T47D (cell line): Measurements from ENCODE around the gene CHMP1A.
A peak's percentile ranks its signal among the peaks of the same experiment; 100 is the strongest.

Experiments used
- DNase-seq, 2 experiments: peaks; one replicate each; pipeline versions ENCODE4 v3.0.0 to v3.0.0-alpha.2; 2011 to 2012; ENCODE audit warnings: low read depth in 1 of 2, low spot score in 1 of 2
- JUND ChIP-seq: IDR thresholded peaks from 2 replicates; pipeline ENCODE4 v1.6.1; 2012; ENCODE audit warnings: low read depth
- in situ Hi-C: cut with HindIII; loops from 2 replicates; pipeline ENCODE4 v1.10.0; 2016; ENCODE audit warnings: low sequenced_read_pairs, low pct_unique_long_range_greater_than_20kb

Gene CHMP1A

DNA sequence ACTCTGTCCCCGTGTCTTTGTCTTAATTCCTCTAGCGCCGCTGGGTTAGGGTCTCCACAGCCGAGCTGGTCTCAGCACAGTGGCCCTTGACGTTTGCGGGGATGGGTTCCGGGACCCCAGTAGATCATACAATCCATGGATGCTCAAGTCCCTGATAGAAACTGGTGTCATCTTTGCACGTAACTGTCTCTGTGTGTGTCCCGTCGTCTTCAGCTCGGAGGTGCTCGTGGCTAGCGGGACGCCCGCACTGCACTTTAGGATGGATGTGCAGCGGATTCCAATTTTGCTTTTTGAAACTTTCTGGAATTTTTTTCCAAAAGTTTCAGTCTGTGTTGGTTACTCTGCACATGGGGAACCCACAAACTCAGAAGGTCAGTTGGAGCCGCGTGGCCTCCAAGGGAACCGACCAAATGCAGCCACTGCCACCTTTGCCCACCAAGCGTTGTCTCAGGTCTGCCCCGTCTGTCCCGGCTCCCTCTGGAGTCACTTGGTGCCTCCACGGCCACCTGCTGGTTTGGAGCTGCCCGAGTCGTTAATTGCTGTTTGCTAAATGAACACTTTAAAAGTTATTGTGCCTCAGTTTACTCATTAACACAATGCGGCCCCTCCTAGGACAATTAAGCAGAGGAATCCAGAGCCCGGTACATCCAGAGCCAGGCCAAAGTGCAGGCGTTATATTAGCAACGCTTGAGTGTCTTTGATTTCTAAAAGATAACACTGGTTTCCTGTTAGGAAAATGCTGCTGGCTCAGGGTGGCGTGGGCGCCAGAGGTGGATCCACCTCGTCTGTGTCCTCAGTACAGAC, 49.4 kb downstream of the CHMP1A start:
- DNase-seq: no peak
- in situ Hi-C loops: no loop called here
- no peak for TF ChIP-seq JUND

GRCh38 chr16:89607453-89607852, 50.1 kb downstream of the CHMP1A start:
- TF ChIP-seq JUND: no peak
- no peak for DNase-seq
- in situ Hi-C loops: no loop called here

DNA sequence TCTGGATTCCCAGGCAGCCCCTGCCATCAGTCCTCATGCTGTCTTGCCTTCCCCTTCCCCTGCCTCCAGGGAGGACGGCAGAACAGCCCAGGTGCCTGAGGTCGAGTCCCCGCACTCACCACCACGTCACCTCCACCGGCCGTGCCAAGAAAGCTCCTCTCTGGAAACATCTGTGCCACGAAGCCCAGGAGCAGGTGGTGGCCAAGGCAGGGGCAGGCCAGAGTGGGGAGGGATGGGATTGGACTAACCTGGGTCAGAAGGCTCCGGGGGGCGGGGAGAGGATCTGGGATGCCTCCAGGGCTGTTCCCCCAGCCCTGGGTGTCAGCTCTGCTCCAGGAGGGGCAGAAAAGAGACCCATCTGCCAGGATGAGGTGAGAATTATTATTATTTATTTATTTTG, 51.5 kb downstream of the CHMP1A start:
- DNase-seq: no peak
- in situ Hi-C loops: no loop called here
- no peak for TF ChIP-seq JUND

- TF ChIP-seq JUND: no peak
- DNase-seq: no peak
- in situ Hi-C loops: no loop called here
These were observed 52.1 kb downstream of the CHMP1A start for GRCh38 chr16:89605186-89605970.

GRCh38 chr16:89604764-89605163, 52.7 kb downstream of the CHMP1A start:
- no peak for TF ChIP-seq JUND
- in situ Hi-C loops: no loop called here
- DNase-seq: no peak

DNA sequence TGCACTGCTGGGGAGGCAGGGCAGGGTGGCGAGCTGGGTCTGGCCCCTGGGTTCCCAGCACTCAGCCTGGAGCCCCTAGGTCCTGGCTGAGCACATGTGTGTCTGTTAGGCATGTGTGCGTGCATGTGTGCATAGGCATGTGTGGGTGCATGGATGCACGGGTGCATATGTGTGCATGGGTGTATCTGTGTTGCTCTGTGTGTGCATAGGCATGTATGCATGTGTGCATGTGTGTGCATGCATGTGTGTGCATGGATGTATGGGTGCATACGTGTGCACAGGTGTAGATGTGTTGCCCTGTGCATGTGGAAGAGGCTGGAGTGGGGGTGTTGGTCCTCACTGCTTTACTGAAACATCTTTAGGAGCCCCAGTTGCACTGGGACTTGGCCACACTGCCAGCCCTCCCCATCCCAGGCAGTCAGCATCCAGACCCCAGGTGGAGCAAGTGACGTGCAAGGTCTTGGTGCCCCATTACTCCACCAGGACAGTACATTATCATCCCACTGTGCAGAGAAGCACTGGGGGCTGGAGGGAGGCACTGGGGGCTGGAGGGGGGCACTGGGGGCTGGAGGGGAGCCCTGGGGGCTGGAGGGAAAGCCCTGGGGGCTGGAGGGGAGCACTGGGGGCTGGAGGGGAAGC, 54.4 kb downstream of the CHMP1A start:
- no peak for DNase-seq
- in situ Hi-C loops: no loop called here
- no peak for TF ChIP-seq JUND

DNA sequence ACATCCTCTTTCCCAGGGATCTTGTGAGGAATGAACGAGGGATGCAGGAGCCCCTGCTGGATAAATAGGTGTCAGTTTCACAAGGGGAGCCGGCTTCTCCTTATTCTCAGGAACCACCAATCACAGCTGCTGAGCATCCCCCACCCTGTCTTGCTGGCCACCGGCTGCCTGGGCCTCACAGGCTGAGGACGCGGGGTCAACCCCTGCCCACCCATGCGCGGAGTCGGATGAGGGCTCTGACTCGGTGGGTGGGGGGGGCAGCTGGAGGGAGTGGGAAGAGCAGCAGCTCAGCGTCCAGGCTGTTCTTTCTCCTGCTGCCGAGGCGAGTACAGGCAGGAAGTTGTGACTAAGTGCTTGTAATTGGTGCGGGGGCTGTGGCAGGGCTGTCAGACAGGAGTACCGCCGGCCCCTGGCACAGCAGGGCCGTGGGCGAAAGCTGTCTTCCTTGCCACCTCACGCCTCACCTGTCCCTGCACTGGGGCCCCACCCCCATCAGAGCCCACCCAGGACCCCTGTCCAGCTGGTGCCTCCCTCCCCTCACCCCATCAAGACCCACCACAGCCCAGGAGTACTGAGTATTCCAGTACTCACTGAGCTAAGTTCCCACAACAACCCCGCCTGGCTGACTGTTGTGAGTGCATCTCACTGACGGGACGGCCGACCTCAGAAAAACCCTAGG, 55.1 kb downstream of the CHMP1A start:
- DNase-seq: no peak
- in situ Hi-C loops: no loop called here
- no peak for TF ChIP-seq JUND

GRCh38 chr16:89601906-89602272, 55.6 kb downstream of the CHMP1A start:
- no peak for TF ChIP-seq JUND
- in situ Hi-C loops: no loop called here

DNA sequence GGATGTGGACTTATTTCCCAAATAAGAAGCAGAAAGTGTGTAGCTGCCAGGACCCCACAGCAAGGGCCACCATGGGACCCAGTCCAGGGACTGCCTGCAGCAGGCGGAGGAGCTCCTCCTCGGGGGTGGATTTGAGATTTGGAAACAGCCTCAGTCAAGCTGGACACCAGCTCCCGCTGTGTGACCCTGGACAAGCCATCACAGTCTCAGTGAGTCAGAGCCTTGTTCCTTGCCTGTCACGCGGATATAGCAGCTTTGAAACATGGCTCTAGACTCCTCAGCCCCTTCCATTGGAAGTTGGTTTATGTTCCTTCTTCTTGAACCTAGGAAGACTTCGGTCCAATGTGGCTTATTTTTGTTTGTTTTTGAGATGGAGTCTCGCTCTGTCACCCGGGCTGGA, 56.6 kb downstream of the CHMP1A start:
- in situ Hi-C loops: no loop called here
- no peak for TF ChIP-seq JUND
- no peak for DNase-seq

More at GRCh38 chr16:89601906-89602272, 55.6 kb downstream of the CHMP1A start:
- no peak for DNase-seq

- in situ Hi-C loops: no loop called here
- DNase-seq: no peak
- no peak for TF ChIP-seq JUND
These were observed 57.1 kb downstream of the CHMP1A start for GRCh38 chr16:89600427-89600826.

DNA sequence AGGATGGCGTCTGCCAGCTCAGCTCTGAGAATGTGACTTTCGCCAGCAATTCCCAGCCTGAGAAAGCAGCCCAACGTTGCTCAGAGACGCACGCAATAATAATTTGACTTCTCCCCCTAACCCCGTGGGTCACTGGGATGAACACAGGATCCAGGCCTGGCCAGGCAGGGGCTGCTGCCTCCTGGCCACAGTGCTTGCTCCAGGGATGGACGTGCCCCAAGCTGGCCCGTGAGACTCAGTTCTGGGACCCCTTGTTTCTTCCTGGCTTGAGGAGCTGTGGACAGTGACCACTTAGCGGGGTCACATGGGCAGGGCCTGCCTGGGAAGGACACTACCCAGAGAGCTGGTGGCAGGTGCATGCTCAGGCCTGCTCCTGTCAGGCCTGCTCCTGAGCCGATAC, 57.6 kb downstream of the CHMP1A start:
- TF ChIP-seq JUND: no peak
- in situ Hi-C loops: no loop called here
- DNase-seq: no peak

- TF ChIP-seq JUND: no peak
- DNase-seq: peak in 1 of 2 experiments; percentile 74
- in situ Hi-C loops: no loop called here
These were observed 58.1 kb downstream of the CHMP1A start for GRCh38 chr16:89599451-89599858.
